Chondrocyte (in vitro differentiated cells): ENCODE data around the gene TMEM220. TPM values are rescaled to one million over a fixed set of nuclear protein-coding genes. Genes with fewer than 3 reads are reported as not detected.

Source experiments
- DNase-seq: peaks from one replicate; pipeline ENCODE4 v3.0.0; 2021; ENCODE audit warnings: mixed read lengths, low spot score
- H3K27ac Mint-ChIP-seq: one replicate; pipeline ENCODE4 v1.8.0; 2021; ENCODE audit warnings: mild to moderate bottlenecking, moderate library complexity, mixed read lengths; ENCODE audit not compliant: unreplicated experiment
- H3K27me3 Mint-ChIP-seq: 2 replicates; pipeline ENCODE4 v1.8.0; 2021; ENCODE audit warnings: low read depth, mixed read lengths
- H3K36me3 Mint-ChIP-seq: 2 replicates; pipeline ENCODE4 v1.8.0; 2021; ENCODE audit warnings: low read depth, mixed read lengths
- H3K4me1 Mint-ChIP-seq: 2 replicates; pipeline ENCODE4 v1.8.0; 2021; ENCODE audit warnings: low read depth, mild to moderate bottlenecking, mixed read lengths
- H3K4me3 Mint-ChIP-seq: one replicate; pipeline ENCODE4 v1.8.0; 2021; ENCODE audit warnings: mild to moderate bottlenecking, moderate library complexity, mixed read lengths; ENCODE audit not compliant: unreplicated experiment
- H3K9me3 Mint-ChIP-seq: 2 replicates; pipeline ENCODE4 v1.8.0; 2021; ENCODE audit warnings: low read depth, mixed read lengths
- total RNA-seq: library from RNA; stranded (reverse); gene quantifications from 3 replicates; pipeline ENCODE4 v1.2.1, GENCODE V29; 2021
- TF ChIP-seq, protein P1 (sequence below): fragments of 200-600 bp; sonication (generic); IDR thresholded peaks from 2 replicates; pipeline ENCODE4 v1.5.0; 2021; ENCODE audit warnings: antibody characterized with exemption, mild to moderate bottlenecking, moderate library complexity

TMEM220 gene
- total RNA-seq, 1 donor from 2014 or later = 7.6 TPM

DNA sequence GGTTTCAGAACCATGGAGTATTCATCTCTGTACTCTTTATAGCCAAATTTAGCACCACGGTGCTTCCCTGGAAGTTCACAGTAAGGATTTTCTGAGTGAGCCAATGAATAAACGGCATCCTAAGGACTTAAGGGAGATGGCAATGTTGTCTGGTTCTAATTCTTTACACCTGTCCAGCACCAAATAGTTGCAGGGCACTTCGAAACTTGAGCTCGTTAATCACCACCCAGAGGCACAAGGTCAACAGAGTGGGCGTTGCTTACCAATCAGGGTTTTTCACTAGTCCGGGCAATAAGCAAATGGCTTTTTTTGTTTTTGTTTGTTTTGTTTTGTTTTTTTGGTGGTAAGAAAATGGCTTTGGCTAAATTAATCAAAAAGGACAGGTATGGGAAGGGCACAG lies 28.2 kb upstream of the TMEM220 start:
- DNase-seq = no peak
- TF ChIP-seq, protein P1, sequence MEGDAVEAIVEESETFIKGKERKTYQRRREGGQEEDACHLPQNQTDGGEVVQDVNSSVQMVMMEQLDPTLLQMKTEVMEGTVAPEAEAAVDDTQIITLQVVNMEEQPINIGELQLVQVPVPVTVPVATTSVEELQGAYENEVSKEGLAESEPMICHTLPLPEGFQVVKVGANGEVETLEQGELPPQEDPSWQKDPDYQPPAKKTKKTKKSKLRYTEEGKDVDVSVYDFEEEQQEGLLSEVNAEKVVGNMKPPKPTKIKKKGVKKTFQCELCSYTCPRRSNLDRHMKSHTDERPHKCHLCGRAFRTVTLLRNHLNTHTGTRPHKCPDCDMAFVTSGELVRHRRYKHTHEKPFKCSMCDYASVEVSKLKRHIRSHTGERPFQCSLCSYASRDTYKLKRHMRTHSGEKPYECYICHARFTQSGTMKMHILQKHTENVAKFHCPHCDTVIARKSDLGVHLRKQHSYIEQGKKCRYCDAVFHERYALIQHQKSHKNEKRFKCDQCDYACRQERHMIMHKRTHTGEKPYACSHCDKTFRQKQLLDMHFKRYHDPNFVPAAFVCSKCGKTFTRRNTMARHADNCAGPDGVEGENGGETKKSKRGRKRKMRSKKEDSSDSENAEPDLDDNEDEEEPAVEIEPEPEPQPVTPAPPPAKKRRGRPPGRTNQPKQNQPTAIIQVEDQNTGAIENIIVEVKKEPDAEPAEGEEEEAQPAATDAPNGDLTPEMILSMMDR = no peak
- H3K27me3 Mint-ChIP-seq = peaks cover 6% of the 10 kb centered on the region
- H3K4me1 Mint-ChIP-seq = no peaks in the 10 kb centered on the region
- H3K9me3 Mint-ChIP-seq = no peaks in the 10 kb centered on the region
- no peak overlapping the region for H3K4me3 Mint-ChIP-seq
- no peak overlapping the region for H3K27ac Mint-ChIP-seq
- no peaks in the 10 kb centered on the region for H3K36me3 Mint-ChIP-seq

DNA sequence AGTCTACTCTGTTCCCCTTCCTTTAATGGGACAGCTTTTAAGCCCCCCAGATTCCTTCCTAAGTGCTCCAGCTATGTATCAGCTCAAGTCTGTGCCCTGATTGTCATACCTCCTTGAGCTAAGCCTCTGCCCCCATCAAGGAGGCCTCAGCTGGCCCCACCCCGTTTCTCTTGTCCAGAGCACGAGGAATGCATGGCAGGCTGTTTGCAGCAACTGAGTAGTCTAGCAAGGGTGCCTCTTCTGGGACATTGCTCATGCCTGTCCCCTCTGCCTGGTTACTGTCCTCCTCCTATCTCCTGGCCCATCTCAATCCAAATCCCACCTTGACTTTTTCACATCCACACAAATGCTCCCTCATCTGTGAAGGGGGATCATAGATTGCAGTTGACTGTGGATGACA lies 27.8 kb upstream of the TMEM220 start:
- DNase-seq = no peak
- TF ChIP-seq, protein P1 = no peak
- H3K4me1 Mint-ChIP-seq = no peaks in the 10 kb centered on the region
- no peaks in the 10 kb centered on the region for H3K36me3 Mint-ChIP-seq
- H3K9me3 Mint-ChIP-seq = no peaks in the 10 kb centered on the region
- H3K27me3 Mint-ChIP-seq = peaks cover 6% of the 10 kb centered on the region
- H3K27ac Mint-ChIP-seq = no peak overlapping the region
- no peak overlapping the region for H3K4me3 Mint-ChIP-seq

DNA sequence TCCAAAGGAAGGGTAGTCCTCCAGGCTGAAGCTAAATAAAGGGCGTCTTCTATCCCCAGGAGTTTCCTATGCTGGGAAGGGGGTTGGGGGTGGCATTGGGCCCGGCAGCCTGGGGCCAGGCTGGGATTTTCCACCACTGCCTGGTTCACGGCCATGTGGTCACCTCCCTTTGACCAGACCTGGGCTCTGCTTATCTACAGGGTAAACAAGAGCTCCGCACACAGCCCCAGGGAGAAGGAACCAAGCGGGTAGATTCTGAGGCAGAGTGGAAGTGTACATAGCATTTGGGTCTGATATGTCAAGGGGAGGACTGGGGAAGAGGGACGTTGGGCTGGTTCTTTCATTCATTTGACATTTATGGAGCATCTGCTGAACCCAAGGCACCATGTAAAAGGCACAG lies 27.2 kb upstream of the TMEM220 start:
- H3K9me3 Mint-ChIP-seq = no peaks in the 10 kb centered on the region
- no peak for DNase-seq
- no peaks in the 10 kb centered on the region for H3K36me3 Mint-ChIP-seq
- no peak overlapping the region for H3K4me3 Mint-ChIP-seq
- no peaks in the 10 kb centered on the region for H3K4me1 Mint-ChIP-seq
- TF ChIP-seq, protein P1 = no peak
- H3K27me3 Mint-ChIP-seq = peaks cover 6% of the 10 kb centered on the region
- H3K27ac Mint-ChIP-seq = no peak overlapping the region

DNA sequence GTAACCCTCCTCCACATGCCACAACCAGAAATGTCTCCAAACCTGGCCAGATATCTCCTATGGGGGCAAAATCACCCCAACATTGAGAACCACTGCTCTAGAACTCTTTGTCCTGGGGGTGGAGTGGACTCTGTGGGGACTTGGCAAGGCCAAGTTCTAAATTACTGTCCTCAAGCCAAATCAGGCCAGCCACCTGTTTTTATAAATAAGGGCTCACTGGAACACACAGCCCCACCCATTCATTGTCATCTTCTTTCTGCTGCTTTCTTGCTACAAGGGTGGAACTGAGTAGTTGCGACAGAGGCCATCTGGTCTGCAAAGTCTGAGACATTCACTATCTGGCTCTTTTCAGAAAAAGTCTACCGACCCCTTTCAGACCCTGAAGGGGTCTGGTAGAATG lies 26.8 kb upstream of the TMEM220 start:
- no peak overlapping the region for H3K4me3 Mint-ChIP-seq
- H3K4me1 Mint-ChIP-seq = no peaks in the 10 kb centered on the region
- TF ChIP-seq, protein P1 = no peak
- DNase-seq = no peak
- no peaks in the 10 kb centered on the region for H3K36me3 Mint-ChIP-seq
- H3K9me3 Mint-ChIP-seq = no peaks in the 10 kb centered on the region
- H3K27me3 Mint-ChIP-seq = peaks cover 10% of the 10 kb centered on the region
- H3K27ac Mint-ChIP-seq = no peak overlapping the region

DNA sequence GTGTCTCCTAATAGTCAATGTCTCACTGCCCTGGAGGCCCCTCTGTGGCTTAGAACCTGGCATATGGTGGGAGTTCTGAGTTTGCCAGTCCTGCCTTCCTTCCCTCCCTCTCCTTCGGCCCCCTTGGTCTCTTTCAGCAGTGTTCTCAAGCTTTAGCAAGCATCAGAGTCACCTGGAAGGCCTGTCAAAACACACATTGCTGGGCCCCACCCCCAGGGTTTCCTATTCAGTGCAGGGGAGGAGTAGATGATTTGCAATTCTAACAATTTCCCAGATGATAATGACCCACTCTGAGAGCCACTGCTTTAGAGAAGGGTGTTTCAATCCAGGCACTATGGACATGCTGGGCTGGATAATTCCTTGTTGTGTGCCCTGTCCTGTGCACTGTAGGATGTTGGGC lies 26.4 kb upstream of the TMEM220 start:
- Mint-ChIP-seq H3K36me3 (no peaks in the 10 kb centered on the region), H3K4me3 (no peak overlapping the region), H3K27ac (no peak overlapping the region), H3K4me1 (no peaks in the 10 kb centered on the region), H3K9me3 (no peaks in the 10 kb centered on the region), H3K27me3 (peaks cover 11% of the 10 kb centered on the region)
- DNase-seq = no peak
- TF ChIP-seq, protein P1 = no peak
